NK-92 (cell line): ENCODE results near the gene SEMA3A.

Source experiments
- DNase-seq: peaks from one replicate; lab custom pipeline; 2025; ENCODE audit not compliant: unreplicated experiment; lab: John Stamatoyannopoulos, UW

SEMA3A gene

DNA sequence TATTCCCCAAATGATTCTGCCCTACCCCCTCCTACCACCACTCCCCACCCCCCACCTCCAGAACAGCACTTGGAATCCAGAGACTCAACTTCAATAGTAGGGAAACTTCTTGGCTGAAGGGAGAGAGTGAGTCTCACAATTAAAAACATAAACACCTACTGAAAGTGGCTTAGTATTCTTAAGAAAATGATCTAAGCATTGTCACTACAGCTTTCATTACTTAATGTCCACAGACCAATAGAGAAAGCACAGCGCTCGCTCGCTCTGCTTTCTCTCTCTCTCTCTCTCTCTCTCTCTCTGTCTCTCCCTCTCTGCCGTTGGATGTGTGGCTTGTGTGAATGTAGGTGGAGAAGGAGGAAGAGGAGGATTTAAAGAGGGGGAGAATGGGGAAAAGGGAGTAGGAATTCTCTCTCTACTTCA lies 1.5 kb upstream of the SEMA3A start:
- no peak for DNase-seq

DNA sequence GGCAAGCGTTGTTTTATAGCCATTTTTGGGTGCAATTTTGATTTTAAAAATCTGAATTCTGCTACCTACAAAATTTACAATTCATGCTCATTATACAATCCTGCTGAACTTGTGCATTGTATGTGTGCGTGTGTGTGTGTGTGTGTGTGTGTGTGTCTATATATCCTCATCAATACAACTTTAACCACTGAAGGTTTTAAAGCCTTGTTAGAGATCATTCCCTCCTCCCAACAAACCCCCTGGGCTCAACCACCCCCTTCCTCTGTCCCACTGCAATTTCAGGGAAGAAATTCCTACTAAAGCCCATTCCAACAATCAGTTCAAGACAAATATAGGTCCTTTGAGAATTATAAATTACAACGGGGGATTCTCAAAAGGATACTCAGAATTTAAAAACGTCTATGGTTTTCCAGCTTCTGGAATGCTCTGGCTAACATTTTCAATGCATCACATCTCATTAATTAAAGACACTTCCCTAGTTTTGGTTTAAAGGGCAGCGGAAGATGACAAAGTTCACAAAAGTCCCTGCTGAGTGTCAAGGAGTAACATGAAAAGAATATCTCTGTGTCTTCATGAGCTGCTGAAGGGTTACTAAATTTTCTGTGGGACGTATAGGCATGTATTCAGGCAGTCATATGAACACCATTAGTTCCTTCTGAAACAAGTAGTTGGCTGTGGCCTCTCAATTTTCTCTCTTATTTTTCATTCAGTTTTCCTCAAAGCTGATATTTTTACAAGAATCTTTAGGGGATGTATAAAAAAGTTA lies 889 bp upstream of the SEMA3A start:
- no peak for DNase-seq

DNA sequence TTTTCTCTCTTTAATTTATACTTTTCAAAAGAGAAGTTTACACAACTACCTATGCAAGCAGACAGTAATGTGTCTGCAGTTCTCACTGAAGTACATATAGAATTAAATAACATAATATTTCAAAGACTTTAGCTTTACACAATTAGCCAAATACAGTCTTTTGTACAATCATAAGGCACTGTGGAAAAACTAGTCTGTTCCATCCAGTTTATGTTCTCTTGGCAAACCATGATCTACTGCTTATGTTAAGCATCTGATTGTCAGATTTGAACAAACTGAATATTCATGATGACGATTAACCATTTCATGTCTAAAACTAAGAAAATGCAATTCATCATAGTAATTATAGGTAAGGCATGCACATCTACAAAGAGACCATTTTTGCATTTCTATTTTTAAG lies 842 bp downstream of the SEMA3A start:
- no peak for DNase-seq

DNA sequence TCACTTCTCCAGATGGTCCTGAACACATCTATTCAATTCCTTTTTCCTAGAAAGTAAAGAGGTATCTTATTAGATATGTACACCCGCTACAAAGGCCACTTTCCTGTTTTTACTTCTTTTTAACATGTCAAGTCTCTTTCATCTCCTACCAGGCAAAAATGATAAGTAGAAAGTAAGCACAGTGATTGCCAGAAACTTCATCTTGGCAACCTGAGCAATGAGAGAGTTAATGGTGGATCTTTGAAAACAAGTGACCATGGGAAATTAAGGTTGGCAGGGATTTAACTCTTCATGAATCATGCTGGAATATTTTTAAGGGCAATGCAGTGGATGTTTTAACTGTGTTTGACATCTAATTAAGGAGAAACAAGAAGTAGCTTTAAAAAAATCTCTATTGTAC lies 2.7 kb downstream of the SEMA3A start:
- DNase-seq, result no peak

DNA sequence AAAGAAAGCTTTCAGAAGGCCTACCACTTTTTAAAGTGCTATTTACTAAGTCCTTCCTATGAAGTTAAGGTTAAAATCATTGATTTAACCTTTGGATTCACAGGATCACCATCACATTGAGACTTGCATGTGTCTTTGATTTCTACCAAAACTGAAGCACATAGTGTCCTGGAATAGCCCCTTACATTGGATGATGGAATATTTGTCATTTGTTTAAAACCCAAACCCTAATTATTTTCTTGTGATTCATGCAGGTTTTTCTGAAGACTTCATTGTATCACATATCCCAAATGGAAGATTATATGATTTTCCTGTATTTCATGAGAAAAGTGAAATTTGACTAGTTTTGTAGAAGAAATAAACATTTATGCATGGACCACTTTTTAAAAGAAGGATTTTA lies 3.3 kb downstream of the SEMA3A start:
- DNase-seq, result no peak

DNA sequence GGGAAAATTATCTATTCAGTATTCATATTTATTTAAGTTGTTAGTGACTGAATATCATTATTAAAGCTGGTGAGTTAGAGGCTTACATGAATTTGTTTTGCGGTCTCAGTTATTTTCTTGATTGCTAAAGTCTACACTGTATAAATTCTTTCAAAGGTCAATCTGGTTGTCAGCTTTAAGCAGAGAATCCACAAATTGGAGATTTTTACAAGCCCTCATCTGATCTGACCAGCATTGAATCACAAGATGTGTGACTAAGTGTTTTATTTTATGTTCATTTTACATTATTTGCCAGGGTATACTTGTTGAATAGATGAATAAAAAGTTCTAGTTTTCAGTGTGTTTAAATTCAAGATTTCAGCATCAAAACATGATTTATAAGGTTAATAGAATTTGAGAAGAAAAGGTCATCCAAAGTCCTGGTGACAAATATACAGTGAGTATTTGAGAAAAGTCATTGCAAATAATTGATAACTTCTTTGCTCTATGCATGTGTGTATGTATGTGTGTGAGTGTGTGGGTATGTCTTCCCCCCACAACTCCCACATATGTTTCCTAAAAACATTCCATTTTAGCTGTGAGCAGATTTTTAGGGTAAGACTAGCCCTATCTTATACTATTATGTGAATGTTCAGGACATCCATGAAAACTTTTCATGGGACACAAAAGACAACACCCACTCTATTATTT lies 4.4 kb downstream of the SEMA3A start:
- DNase-seq, result no peak

DNA sequence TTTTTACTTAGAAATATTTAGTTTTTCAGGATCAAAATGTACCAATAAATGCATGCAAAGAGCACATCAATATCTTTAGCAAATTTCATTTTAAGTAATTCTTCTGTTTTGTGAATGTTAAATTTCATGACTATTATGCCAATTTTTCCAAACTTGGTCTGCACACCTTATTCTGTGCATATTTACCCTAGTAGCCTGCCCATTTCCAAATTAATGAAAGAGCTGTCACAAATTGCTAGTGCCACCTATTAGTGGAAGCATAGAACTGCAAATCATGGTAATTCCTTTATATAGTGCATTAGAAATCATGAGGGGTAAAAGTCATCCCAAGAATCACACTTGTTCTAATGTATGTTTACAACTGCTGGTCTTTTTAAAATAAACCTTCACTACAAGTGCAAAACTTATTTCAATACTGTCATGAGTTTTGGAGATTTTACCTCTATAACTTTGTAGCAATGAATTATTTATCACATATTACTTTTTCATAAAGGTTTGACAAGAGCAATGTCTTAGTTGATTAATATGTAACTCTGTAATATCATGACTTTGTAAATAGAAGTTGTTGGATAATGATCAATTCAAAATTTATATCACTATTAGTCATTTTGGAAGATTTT lies 5.7 kb downstream of the SEMA3A start:
- no peak for DNase-seq

DNA sequence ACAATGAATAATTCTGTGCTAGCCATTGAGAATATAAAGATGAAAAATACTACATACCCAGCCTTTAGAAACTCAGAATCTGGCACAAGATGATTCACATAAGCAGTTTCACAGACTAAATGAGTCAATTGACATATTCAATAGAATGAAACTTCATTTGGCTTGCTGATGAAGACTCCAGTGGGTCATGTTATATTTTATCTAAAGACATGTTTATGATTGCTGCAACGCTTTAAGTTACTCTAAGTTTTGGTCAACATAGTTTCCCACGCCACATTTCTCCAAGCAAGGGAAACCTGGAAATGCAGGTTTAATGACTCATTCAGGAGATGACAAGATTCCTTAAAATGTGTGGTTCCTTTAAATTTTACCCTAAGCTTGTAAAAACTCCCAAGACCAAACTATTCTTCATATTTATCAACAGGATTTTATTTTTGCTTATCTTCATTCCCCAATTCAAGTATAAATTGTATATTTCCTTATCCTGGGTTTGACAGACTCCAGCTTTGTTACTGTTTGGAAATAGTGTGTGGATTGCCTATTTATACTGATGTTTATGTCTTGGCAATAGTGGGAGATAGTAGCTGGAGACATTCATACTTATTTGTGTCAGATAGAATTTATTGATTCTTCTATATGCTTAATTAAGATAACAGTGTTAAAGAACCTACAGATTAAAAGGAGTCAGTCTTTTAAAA lies 6.6 kb downstream of the SEMA3A start:
- DNase-seq, result no peak

DNA sequence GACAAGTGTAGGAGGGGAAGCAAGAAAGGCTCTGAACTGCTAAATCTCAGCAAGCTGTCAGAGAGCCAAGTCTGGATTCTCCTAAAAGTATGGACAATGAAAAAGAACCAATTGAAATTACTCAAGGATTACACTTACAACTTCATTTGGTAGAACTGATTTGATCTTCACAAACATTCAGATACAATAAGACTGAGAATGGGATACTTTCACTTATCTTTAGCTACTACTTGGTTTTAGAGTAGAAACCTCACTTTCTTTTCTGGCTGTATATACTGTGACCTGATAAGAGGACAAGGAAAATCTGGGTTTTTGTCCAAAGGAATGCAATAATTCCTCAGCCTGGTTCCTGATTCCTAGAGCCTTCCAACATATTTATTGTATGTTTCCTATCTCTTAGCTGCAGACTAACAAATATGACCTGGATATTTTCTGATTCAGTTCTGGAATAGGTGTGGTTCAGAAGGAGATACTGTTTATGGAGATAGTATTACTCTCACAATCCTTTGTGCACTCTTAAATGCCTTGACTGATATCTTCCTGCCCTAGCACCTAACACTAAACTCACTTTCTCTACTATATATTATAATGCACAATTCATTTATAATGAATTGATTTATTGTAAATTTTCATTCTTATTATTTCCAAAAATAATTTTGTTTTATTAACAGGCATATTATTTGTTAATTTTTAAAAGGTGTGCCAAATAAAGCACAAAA lies 7.3 kb downstream of the SEMA3A start:
- DNase-seq, result no peak

DNA sequence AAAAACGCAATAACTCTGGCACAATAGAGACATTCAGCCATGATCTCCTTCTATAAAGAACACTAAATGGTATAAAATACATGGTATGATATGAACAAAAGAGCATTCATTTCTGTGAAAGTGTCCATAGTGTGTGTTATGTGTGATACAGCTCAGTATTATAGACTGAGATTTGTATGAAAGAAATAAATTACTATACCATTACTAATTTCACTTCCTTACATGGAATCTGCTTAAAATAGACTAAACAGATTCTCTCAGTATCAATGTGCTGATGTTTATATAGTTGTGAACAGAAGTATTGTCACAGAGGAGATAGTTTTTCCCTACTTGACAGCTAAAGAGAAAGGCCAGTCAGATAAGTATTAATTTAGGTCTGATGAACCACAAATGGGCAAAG lies 10.8 kb downstream of the SEMA3A start:
- no peak for DNase-seq

DNA sequence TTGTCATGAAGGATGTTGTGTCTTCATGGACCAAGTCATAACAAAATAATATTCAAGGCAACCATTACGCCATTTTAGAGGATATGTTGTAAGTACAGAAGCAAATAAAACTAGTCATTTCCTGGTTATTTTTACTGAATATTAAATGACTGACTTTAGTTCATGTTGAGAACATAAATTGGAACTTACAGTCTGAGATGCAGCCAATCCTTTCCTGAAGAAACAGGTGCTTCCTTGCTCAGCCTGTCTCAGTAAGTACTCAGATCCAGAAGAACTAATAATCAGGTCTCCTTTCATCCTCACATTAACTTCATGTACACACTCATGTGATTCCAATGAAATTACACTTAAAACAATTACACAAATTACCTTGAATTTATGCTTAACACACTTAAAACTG lies 12.3 kb downstream of the SEMA3A start:
- no peak for DNase-seq

DNA sequence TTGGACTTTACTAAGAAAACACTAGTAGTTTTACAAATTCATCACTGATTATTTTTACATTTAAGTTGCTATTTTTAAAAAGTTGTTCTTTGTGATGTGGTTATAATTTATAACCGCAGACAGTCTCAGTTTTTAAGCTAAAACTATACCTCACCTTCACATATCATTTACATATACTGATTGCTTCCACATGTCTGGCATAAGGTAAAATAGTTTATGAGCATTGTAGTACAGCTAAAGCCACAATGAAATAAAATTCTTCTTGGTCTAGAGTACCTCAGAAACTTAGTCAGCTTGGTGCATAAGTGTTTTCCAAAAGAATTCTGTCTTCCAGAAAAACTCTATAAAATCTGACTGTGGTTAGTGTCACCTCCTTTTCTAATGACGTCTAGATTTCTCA lies 13.0 kb downstream of the SEMA3A start:
- DNase-seq, result no peak

DNA sequence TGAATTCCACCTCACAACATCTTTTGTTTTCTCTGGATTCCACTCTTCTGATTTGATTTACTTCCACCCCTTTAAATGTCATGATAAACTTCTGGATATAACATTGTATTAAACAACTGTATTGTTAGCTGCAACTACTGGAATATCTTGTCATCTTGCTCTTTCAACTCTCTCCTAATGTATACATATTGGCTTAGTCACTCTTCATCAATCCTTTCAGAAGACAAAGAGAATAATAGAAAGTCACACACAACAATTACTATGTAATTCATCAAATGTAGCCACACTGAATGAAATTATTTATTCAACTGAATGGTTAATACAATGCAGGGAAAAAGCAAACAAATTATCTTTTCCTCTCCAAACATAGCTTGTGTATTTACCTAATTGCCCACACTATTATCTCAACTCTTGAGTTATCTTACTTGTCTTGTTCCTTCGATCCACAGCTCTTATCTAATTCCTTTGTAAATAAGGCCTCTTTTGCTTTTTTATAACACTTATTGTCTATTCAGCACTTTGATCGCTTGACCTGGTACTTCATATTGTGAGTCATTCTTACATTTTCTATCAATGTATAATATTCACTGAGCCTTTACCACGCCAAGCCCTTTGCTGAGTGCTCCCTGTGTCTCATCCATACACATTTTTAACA lies 16.7 kb downstream of the SEMA3A start:
- no peak for DNase-seq

DNA sequence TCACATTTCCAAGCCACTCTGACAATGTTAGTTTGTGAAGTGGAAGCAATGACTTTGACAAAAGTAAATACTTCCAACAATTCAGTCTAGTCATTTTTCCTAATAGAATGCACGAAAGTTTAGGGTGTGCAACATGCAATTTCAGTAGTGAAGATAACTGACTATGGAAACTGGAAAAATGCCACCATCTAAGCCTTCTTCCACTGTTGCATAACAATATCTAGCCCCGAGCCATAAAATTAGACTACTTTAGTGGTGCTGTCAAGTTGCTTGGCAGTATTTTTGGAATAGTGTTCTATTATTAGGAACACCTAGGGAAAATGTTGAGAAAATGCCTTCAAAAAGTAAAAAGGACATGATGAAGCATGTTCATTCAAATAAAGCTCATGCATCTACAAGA lies 17.9 kb downstream of the SEMA3A start:
- no peak for DNase-seq

DNA sequence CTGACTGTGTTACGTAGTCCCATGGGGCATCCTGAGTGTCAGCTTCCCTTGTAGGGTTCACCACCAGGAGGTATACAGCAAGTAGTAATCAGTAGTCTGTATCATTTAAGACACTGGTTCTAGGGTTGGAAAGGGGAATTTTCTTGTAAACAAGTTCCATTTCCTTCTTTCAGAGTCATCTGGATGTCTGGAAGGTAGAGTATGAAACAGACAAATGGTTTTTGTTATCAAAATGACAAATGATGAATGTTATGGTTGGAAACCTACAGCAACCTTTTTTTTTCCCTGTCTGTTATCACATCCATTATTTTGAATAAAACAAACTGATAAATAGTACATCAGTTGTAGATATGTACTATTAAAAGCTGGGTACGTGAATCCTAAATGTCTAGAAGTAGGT lies 19.1 kb downstream of the SEMA3A start:
- DNase-seq, result no peak

DNA sequence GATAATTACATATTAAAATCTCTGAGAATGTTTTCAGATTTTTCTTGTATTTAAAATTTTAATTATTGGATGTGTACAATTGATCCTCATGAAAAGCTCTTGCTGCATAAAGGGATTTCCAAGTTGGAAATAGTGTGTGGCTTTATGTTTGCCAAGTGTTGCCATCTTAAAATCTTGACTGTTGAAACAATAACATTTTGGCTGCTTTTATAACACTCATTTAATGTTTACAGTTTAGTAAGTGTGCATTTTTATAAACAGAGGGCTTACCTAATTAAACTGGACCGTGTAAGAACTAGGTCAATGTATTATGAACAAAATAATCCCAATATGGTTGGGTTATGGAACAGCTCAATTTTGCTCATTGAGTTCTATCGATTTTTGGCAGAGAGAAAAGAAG lies 23.9 kb downstream of the SEMA3A start:
- DNase-seq, result no peak

DNA sequence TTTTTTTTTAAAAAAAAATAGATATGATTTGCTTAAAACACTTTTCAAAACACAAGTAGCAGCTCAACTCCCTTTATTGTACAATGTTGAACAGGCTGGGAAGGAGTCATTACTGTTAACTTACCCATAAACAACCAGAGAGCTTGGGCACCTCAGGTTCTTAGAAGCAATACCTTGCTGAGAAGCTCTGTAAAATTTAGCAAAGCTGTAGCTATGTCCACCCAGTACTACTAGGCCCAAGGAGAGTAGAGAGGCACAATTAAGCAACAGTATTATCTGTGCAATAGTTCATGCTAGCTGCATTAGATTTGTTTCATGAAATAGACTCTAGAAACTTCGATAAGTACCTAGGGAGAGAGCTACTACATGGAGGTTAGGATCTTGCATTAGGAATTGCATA lies 32.0 kb downstream of the SEMA3A start:
- DNase-seq, result no peak

DNA sequence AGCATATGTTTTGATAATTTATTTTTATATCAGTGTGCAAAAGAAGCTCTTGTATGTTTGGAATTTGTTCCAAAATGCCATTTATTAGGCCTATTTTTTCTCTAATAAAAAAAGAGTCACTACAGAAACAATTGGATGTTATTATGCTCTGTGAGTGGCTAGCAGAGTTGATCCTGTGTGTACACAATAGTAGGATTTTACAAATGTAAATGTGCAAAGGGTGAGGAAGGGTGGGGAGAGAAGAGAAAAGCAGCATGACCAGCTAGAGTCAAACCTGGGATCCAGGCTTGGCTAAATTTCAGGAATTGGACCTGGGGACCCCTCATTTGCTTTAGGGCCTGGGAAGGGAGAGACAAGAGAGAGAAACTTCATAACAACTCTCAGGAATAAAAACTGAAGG lies 32.5 kb downstream of the SEMA3A start:
- no peak for DNase-seq

DNA sequence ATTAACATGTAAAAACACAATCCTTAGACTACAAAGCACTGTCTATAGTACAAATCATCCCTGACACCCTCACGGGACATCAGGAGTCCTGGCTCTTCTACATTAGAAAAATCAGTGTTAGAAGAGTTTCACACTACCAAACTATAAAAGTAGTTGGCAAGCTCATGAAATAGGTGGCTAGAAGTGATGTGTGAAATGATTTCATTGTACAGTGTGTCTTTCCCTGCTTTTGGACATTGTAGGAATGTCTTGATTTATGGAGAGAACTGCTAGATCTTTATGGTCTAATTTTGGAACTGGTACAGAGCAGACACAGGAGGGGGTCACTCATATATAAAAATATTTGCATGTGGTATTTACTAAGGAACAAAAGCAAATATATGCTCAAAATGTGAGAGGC lies 33.2 kb downstream of the SEMA3A start:
- DNase-seq, result no peak

DNA sequence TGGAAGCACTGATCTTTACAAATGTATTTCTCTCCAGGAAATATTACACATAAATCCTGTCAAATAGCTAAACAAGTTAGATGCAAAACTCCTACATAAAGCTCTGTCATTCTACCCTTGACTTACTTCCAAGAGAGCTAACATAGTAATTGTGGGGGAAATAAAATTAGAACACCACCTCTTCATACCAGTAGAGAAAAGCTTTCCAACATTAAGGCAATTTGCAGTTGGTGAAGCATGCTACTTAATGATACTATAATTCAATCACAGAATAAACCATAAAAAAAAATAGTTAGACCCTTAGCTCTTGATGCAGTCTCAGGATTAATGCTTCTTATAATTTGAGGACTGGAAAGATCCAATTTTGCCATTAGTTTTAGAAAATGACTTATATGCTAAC lies 35.2 kb downstream of the SEMA3A start:
- DNase-seq, result no peak

DNA sequence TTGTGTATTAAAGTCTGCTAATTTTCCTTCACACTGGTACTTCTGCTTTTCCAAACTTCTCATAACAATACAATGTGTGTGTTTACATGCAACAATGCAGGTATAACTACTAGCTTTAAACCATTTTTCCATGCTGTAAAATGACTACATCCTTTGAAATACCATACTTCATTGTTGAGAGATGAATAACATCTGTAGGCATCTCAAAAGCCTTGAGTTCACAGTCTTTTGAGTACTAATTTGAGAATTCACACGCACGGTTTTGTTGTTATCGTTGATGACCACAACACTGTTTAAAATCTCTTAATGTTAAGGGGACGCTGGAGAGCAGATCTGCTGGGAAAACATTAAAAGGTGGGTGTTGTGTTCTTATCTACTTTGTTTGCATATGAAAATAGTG lies 37.4 kb downstream of the SEMA3A start:
- no peak for DNase-seq
